HepG2 (cell line): ENCODE data around the gene MYORG. TPM values are rescaled to one million over a fixed set of nuclear protein-coding genes. Genes with fewer than 3 reads are reported as not detected.
A peak's percentile ranks its signal among the peaks of the same experiment; 100 is the strongest.

Source experiments
- ADNP ChIP-seq: sonication (generic); formaldehyde crosslinking; IDR thresholded peaks from 2 replicates; pipeline ENCODE4 v1.4.0; 2020; ENCODE audit warnings: missing genetic modification reagents
- ASH2L ChIP-seq: fragments of 300-600, 200-600 bp; sonication (generic); IDR thresholded peaks from 2 replicates; pipeline ENCODE4 v1.7.0; 2017; ENCODE audit warnings: low read depth, mild to moderate bottlenecking, moderate library complexity, mixed read lengths, low read length; ENCODE audit not compliant: insufficient read length
- ATF7 ChIP-seq, 2 experiments: fragments of 450-650 bp in 1 of 2; sonication (generic) in 1 of 2; formaldehyde crosslinking in 1 of 2; IDR thresholded peaks; 2 replicates each; pipeline versions ENCODE4 v1.4.0 to v1.6.1; 2016 to 2020; ENCODE audit warnings: antibody characterized with exemption in 1 of 2, mild to moderate bottlenecking in 1 of 2, missing genetic modification reagents in 1 of 2
- CENPX ChIP-seq: sonication (generic); formaldehyde crosslinking; IDR thresholded peaks from 2 replicates; pipeline ENCODE4 v1.9.0; 2021; ENCODE audit warnings: mild to moderate bottlenecking, missing genetic modification reagents, moderate library complexity
- EEA1 ChIP-seq: sonication (generic); formaldehyde crosslinking; IDR thresholded peaks from 2 replicates; pipeline ENCODE4 v1.5.1; 2020; ENCODE audit warnings: mild to moderate bottlenecking, missing genetic modification reagents, borderline replicate concordance
- ESRRA ChIP-seq: sonication (generic); formaldehyde crosslinking; IDR thresholded peaks from 2 replicates; pipeline ENCODE4 v1.5.1; 2020; ENCODE audit warnings: mild to moderate bottlenecking, low read depth, missing genetic modification reagents
- FOXM1 ChIP-seq: sonication (generic); formaldehyde crosslinking; IDR thresholded peaks from 2 replicates; pipeline ENCODE4 v1.5.0; 2020; ENCODE audit warnings: missing genetic modification reagents
- GFI1 ChIP-seq: sonication (generic); formaldehyde crosslinking; IDR thresholded peaks from 2 replicates; pipeline ENCODE4 v1.5.0; 2020; ENCODE audit warnings: missing genetic modification reagents, mild to moderate bottlenecking, borderline replicate concordance
- GMEB1 ChIP-seq: sonication (generic); formaldehyde crosslinking; IDR thresholded peaks from 2 replicates; pipeline ENCODE4 v1.5.1; 2020; ENCODE audit warnings: missing genetic modification reagents, mild to moderate bottlenecking, borderline replicate concordance
- MEIS1 ChIP-seq: sonication (generic); formaldehyde crosslinking; IDR thresholded peaks from 2 replicates; pipeline ENCODE4 v1.9.0; 2021; ENCODE audit warnings: mild to moderate bottlenecking, missing genetic modification reagents, moderate library complexity, borderline replicate concordance
- MLX ChIP-seq: IDR thresholded peaks from 2 replicates; pipeline ENCODE4 v1.6.1; 2016
- NR2F2 ChIP-seq: IDR thresholded peaks from 2 replicates; pipeline ENCODE4 v1.6.1; 2012; ENCODE audit warnings: low read depth, inconsistent platforms, borderline replicate concordance
- PAXIP1 ChIP-seq: sonication (generic); formaldehyde crosslinking; conservative IDR thresholded peaks from 2 replicates; pipeline ENCODE4 v1.4.0; 2020; ENCODE audit warnings: mild to moderate bottlenecking, missing genetic modification reagents, moderate library complexity
- REL ChIP-seq: sonication (generic); formaldehyde crosslinking; conservative IDR thresholded peaks from 2 replicates; pipeline ENCODE4 v1.8.0; 2022; ENCODE audit warnings: mild to moderate bottlenecking, missing genetic modification reagents, moderate library complexity
- REXO4 ChIP-seq: sonication (generic); formaldehyde crosslinking; IDR thresholded peaks from 2 replicates; pipeline ENCODE4 v1.8.0; 2022; ENCODE audit warnings: missing genetic modification reagents, mild to moderate bottlenecking, borderline replicate concordance
- RFX1 ChIP-seq: fragments of 450-650 bp; IDR thresholded peaks from 2 replicates; pipeline ENCODE4 v1.6.1; 2017
- RXRA ChIP-seq: sonication (generic); formaldehyde crosslinking; IDR thresholded peaks from 2 replicates; pipeline ENCODE4 v1.5.1; 2020; ENCODE audit warnings: missing genetic modification reagents
- SAP130 ChIP-seq: IDR thresholded peaks from 2 replicates; pipeline ENCODE4 v1.6.1; 2016; ENCODE audit warnings: low read depth
- ZBTB26 ChIP-seq: IDR thresholded peaks from 2 replicates; pipeline ENCODE4 v1.6.1; 2016; ENCODE audit warnings: missing compliant biosample characterization, missing genetic modification reagents, borderline replicate concordance
- ZNF33A ChIP-seq: sonication (generic); formaldehyde crosslinking; IDR thresholded peaks from 2 replicates; pipeline ENCODE4 v1.5.1; 2020; ENCODE audit warnings: missing genetic modification reagents, mild to moderate bottlenecking, moderate library complexity, borderline replicate concordance
- ZZZ3 ChIP-seq: sonication (generic); formaldehyde crosslinking; IDR thresholded peaks from 2 replicates; pipeline ENCODE4 v1.4.0; 2020; ENCODE audit warnings: missing genetic modification reagents, mild to moderate bottlenecking, borderline replicate concordance
- polyA plus RNA-seq, 8 experiments: library from polyadenylated mRNA; depleted of rRNA in 3 of 8; stranded (reverse) in 7 of 8; unstranded in 1 of 8; fragments of >200 nt; fragmentation: Illumina TruSeq in 4 of 8; extraction: Trizol in 4 of 8; gene quantifications; 2 replicates each; pipeline versions ENCODE4 v1.2.1 to v1.2.3, GENCODE V29; 2011 to 2016; ENCODE audit warnings: low read depth in 4 of 8, missing spikeins in 1 of 8, mixed read lengths in 1 of 8; ENCODE audit not compliant: insufficient read depth in 1 of 8
- total RNA-seq, 5 experiments: library from RNA; depleted of rRNA; stranded (reverse); fragments of >200 nt; fragmentation: Illumina TruSeq; extraction: Trizol; gene quantifications; 2 replicates each; pipeline ENCODE4 v1.2.3, GENCODE V29; 2016; ENCODE audit warnings: low read depth in 1 of 5

Gene MYORG
- total and polyA plus RNA-seq, 2 of the 13 experiments (the other 11 are each of a cell fraction or from before 2014, with no cell fraction given) = 11.1 to 22.4 TPM

- no peak; the same call in 1 of the 2 replicates for TF ChIP-seq EEA1 (CRISPR knock-in tag)
- TF ChIP-seq MLX (CRISPR knock-in tag) = no peak
- no peak for TF ChIP-seq CENPX (CRISPR knock-in tag)
- no peak for TF ChIP-seq REXO4 (CRISPR knock-in tag)
- no peak for TF ChIP-seq REL
- TF ChIP-seq ASH2L = peak; percentile 63
- 0 out of 2 replicates have a peak, but pooled peaks have one; percentile 53 for TF ChIP-seq FOXM1 (CRISPR knock-in tag)
- TF ChIP-seq ZBTB26 (CRISPR knock-in tag) = no peak; the same call in 1 of the 2 replicates
- TF ChIP-seq SAP130 = peak; percentile 100
- no peak for TF ChIP-seq ZNF33A (CRISPR knock-in tag)
- TF ChIP-seq RXRA (CRISPR knock-in tag) = no peak; the same call in 1 of the 2 replicates
- TF ChIP-seq NR2F2 = no peak
- TF ChIP-seq ADNP (CRISPR knock-in tag) = no peak
- no peak; the same call in none of the 2 replicates for TF ChIP-seq PAXIP1
- TF ChIP-seq GMEB1 (CRISPR knock-in tag) = peak; percentile 91
- TF ChIP-seq MEIS1 (CRISPR knock-in tag) = peak; percentile 51; the same call in 1 of the 2 replicates
- TF ChIP-seq RFX1 = peak; percentile 96
- TF ChIP-seq ZZZ3 (CRISPR knock-in tag) = peak; percentile 67; the same call in 1 of the 2 replicates
- TF ChIP-seq ESRRA = no peak
- TF ChIP-seq GFI1 (CRISPR knock-in tag) = peak; percentile 32; the same call in 1 of the 2 replicates
- TF ChIP-seq ATF7 (IDR thresholded peaks at IDR 0.05) = no peak
- no peak for TF ChIP-seq ATF7 (CRISPR knock-in tag; IDR thresholded peaks at IDR 0.05)
Measured at GRCh38 chr9:34328987-34329832, 47.5 kb downstream of the MYORG start, which contains the start of the genes KIF24 and NUDT2 (continued).
